ENCODE measurements around the gene ZNF79. TPM values are rescaled to one million over a fixed set of nuclear protein-coding genes. Genes with fewer than 3 reads are reported as not detected.

ZNF79 gene
- 8.2 and 8.8 TPM in 2 replicates for total RNA-seq
- 4.6 and 5.2 TPM in 2 replicates for polyA plus RNA-seq

- DNase-seq (ENCODE audit: low read depth in 1 of 2, low spot score in 1 of 2) = peak; percentile 94
- TF ChIP-seq CTCF (IDR thresholded peaks at IDR 0.05; ENCODE audit: low read depth, low read length) = no peak
- Histone ChIP-seq H3K4me3 (peak within 1 kb of the TSS; percentile 80), H3K9me3 (ENCODE audit: low read depth) (no peaks in the 10 kb centered on the region), H3K4me1 (ENCODE audit: low read depth) (peaks cover 33% of the 10 kb centered on the region), H3K27ac (peak within 1 kb of the TSS; percentile 96), H3K36me3 (no peaks in the 10 kb centered on the region), H3K27me3 (no peaks in the 10 kb centered on the region)
These were observed at the start of gene ZNF79 for GRCh38 chr9:127423934-127424675. Gene ZNF79 (plus strand): TSS chr9:127424382. CDS start chr9:127424788, 406 bp downstream.

DNA sequence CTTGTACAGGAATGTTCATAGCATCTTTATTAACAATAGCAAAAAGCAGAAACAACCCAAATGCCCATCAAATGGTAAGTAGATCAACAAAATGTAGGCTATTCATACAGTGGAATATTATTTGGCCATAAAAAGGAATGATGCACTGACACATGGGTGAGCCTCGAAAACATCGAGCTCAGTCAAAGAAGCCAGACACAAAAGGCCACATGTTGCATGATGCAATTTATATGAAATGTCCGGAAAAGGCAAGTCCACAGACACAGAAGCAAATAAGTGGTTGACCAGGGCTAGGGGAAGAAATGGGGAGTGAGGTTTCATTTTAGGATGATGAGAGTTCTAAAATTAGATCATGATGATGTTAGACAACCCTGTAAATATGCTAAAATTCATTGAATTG, 43.7 kb upstream of the ZNF79 start:
- no peak for DNase-seq (ENCODE audit: low read depth in 1 of 2, low spot score in 1 of 2)
- Histone ChIP-seq H3K27ac (no peak overlapping the region), H3K27me3 (no peaks in the 10 kb centered on the region), H3K4me3 (no peak overlapping the region), H3K9me3 (ENCODE audit: low read depth) (no peaks in the 10 kb centered on the region), H3K4me1 (ENCODE audit: low read depth) (no peaks in the 10 kb centered on the region), H3K36me3 (no peaks in the 10 kb centered on the region)
- TF ChIP-seq CTCF (IDR thresholded peaks at IDR 0.05; ENCODE audit: low read depth, low read length) = no peak

GRCh38 chr9:127382541-127382940, 41.6 kb upstream of the ZNF79 start:
- Histone ChIP-seq H3K27ac (no peak overlapping the region), H3K27me3 (no peaks in the 10 kb centered on the region), H3K36me3 (no peaks in the 10 kb centered on the region), H3K9me3 (ENCODE audit: low read depth) (no peaks in the 10 kb centered on the region), H3K4me3 (no peak overlapping the region), H3K4me1 (ENCODE audit: low read depth) (no peaks in the 10 kb centered on the region)
- no peak for DNase-seq (ENCODE audit: low read depth in 1 of 2, low spot score in 1 of 2)
- no peak for TF ChIP-seq CTCF (IDR thresholded peaks at IDR 0.05; ENCODE audit: low read depth, low read length)

DNA sequence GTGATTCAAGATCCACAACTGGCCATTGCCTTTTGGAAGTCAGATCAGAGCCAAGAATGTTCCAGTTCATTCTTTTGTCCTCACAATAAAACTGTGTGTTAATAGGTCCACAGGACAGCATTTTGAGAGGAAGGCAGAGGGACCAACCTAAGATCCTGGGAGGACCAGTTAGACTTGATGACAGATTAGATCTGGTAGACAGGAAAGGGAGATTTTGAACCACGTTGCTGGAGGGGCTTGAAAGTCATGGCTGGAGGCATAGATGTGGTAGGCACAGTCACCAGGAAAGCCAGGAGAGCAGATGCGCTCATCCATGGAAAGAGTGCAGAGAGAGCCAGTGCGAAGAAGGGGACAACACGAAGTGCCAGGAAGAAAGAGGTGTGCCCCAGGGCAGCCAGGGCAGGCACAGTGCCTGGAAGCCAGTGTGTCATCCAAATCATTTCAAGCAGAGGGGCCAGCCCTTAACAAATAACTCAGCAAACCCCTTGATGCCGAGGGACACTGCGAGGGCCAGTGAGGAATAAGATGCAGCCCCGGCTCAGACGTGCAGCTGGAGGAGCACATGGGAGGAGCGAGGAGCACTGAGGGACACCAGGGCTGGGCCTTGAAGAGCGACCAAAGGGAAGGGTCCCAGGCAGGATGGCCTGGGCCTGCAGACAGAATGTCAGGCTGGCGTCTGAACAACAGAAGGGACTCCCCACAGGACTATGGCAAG, 40.0 kb upstream of the ZNF79 start:
- no peak for TF ChIP-seq CTCF (IDR thresholded peaks at IDR 0.05; ENCODE audit: low read depth, low read length)
- no peaks in the 10 kb centered on the region for H3K9me3 ChIP-seq (ENCODE audit: low read depth)
- no peaks in the 10 kb centered on the region for H3K4me1 ChIP-seq (ENCODE audit: low read depth)
- H3K4me3 ChIP-seq = no peak overlapping the region
- no peak for DNase-seq (ENCODE audit: low read depth in 1 of 2, low spot score in 1 of 2)
- H3K27ac ChIP-seq = no peak overlapping the region
- H3K27me3 ChIP-seq = no peaks in the 10 kb centered on the region
- H3K36me3 ChIP-seq = no peaks in the 10 kb centered on the region

DNA sequence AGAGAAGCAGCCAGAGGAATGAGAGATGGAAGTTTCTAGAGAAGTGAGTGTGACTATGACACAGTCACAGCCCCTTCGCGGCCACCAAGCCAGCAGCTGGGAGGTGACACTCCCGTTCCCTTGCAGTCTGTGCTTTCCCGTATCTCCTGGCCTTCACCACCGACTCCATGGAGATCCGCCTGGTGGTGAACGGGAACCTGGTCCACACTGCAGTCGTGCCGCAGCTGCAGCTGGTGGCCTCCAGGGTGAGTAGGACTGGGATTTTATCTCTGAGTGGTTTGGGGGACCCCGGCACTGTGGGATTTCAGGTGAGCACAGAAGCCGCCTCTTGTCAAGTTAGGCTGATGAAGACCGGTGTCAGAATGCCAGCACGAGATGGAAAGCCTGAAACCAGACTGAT, 39.3 kb upstream of the ZNF79 start:
- Histone ChIP-seq H3K36me3 (no peaks in the 10 kb centered on the region), H3K27ac (no peak overlapping the region), H3K4me3 (no peak overlapping the region), H3K4me1 (ENCODE audit: low read depth) (no peaks in the 10 kb centered on the region), H3K9me3 (ENCODE audit: low read depth) (no peaks in the 10 kb centered on the region), H3K27me3 (no peaks in the 10 kb centered on the region)
- DNase-seq (ENCODE audit: low read depth in 1 of 2, low spot score in 1 of 2) = no peak
- TF ChIP-seq CTCF (IDR thresholded peaks at IDR 0.05; ENCODE audit: low read depth, low read length) = no peak
